GM12878 (cell line): ENCODE results near the gene KIRREL3.

Source experiments
- ETV6 ChIP-seq, 2 experiments: fragments of 450-650 bp in 1 of 2; IDR thresholded peaks in 1 of 2; conservative IDR thresholded peaks in 1 of 2; 2 replicates each; pipeline ENCODE4 v1.6.1; 2014; ENCODE audit warnings: antibody characterized with exemption in 1 of 2, borderline replicate concordance in 1 of 2, low read depth in 1 of 2, mild to moderate bottlenecking in 1 of 2, moderate library complexity in 1 of 2
- GABPA ChIP-seq: IDR thresholded peaks from 2 replicates; pipeline ENCODE4 v1.6.1; 2014; ENCODE audit warnings: antibody characterized with exemption, low read depth, mild to moderate bottlenecking, inconsistent platforms
- JUNB ChIP-seq: IDR thresholded peaks from 2 replicates; pipeline ENCODE4 v1.6.1; 2016; ENCODE audit warnings: antibody characterized with exemption, mild to moderate bottlenecking
- NFIC ChIP-seq: IDR thresholded peaks from 2 replicates; pipeline ENCODE4 v1.6.1; 2012; ENCODE audit warnings: low read depth, mild to moderate bottlenecking, inconsistent platforms, low read length, moderate library complexity
- POLR2A ChIP-seq: IDR thresholded peaks from 2 replicates; pipeline ENCODE4 v1.6.1; 2011; ENCODE audit warnings: low read depth, mild to moderate bottlenecking, low read length
- SMC3 ChIP-seq: IDR thresholded peaks from 2 replicates; pipeline ENCODE4 v1.6.1; 2011; ENCODE audit warnings: low read length, improper control_type of control experiment, borderline replicate concordance
- SREBF2 ChIP-seq: IDR thresholded peaks from 2 replicates; pipeline ENCODE4 v1.6.1; 2012; ENCODE audit warnings: mild to moderate bottlenecking, low read length
- TARDBP ChIP-seq: IDR thresholded peaks from 2 replicates; pipeline ENCODE4 v1.6.1; 2016; ENCODE audit warnings: borderline replicate concordance
- ZNF622 ChIP-seq: fragments of 450-650 bp; IDR thresholded peaks from 2 replicates; pipeline ENCODE4 v1.6.1; 2017; ENCODE audit warnings: mild to moderate bottlenecking, inconsistent platforms
- TF ChIP-seq, protein P1 (sequence below), 3 experiments: IDR thresholded peaks in 2 of 3; conservative IDR thresholded peaks in 1 of 3; 2 replicates each; pipeline ENCODE4 v1.5.1; 2011; ENCODE audit warnings: low read depth in 3 of 3, low read length in 3 of 3, mild to moderate bottlenecking in 3 of 3, control low read depth in 2 of 3, moderate library complexity in 2 of 3, inconsistent platforms in 1 of 3, mixed read lengths in 1 of 3; ENCODE audit not compliant: control insufficient read depth in 2 of 3, insufficient read depth in 1 of 3; ENCODE audit errors: extremely low read depth in 1 of 3
- TF ChIP-seq, protein P2 (sequence below): IDR thresholded peaks from 2 replicates; pipeline ENCODE4 v1.6.1; 2012; ENCODE audit warnings: mild to moderate bottlenecking, low read depth, low read length
- TF ChIP-seq, protein P3 (sequence below): IDR thresholded peaks from 2 replicates; pipeline ENCODE4 v1.6.1; 2012; ENCODE audit warnings: low read depth, low read length, improper control_type of control experiment
- TF ChIP-seq, protein P4 (sequence below): fragments of 450-650 bp; formaldehyde crosslinking; IDR thresholded peaks from 2 replicates; pipeline ENCODE4 v1.4.0; 2020; ENCODE audit warnings: mild to moderate bottlenecking, moderate library complexity

DNA sequence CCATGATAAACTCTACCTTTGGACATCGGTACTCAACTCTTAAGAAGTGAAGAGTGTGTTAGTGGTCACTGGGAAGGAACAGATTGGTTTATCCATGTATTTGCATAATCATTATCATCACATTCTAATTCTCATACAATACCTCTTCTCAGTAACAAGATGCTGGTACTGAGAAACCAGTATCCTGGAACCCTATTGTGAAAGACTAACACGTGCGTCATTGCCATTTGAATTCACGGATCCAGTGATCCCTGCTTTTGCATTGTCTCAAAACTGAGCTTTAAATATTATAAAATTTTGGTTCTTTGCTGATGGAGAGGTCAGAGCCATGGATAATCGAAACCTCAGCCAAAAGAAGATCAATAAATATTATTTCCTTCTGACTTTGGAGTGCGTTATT lies 35.2 kb downstream of the KIRREL3 start:
- TF ChIP-seq SREBF2 (no peak), POLR2A (no peak), GABPA (no peak), ETV6 (conservative IDR thresholded peaks at IDR 0.05 in 1 of 2, IDR thresholded peaks at IDR 0.05 in 1 of 2; ENCODE audit: borderline replicate concordance in 1 of 2, low read depth in 1 of 2) (no peak), JUNB (no peak), ZNF622 (no peak), TARDBP (no peak), NFIC (no peak), SMC3 (no peak)
- TF ChIP-seq, protein P1, sequence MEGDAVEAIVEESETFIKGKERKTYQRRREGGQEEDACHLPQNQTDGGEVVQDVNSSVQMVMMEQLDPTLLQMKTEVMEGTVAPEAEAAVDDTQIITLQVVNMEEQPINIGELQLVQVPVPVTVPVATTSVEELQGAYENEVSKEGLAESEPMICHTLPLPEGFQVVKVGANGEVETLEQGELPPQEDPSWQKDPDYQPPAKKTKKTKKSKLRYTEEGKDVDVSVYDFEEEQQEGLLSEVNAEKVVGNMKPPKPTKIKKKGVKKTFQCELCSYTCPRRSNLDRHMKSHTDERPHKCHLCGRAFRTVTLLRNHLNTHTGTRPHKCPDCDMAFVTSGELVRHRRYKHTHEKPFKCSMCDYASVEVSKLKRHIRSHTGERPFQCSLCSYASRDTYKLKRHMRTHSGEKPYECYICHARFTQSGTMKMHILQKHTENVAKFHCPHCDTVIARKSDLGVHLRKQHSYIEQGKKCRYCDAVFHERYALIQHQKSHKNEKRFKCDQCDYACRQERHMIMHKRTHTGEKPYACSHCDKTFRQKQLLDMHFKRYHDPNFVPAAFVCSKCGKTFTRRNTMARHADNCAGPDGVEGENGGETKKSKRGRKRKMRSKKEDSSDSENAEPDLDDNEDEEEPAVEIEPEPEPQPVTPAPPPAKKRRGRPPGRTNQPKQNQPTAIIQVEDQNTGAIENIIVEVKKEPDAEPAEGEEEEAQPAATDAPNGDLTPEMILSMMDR (IDR thresholded peaks at IDR 0.05 in 2 of 3, conservative IDR thresholded peaks at IDR 0.05 in 1 of 3; ENCODE audit: control insufficient read depth in 2 of 3, extremely low read depth in 1 of 3, insufficient read depth in 1 of 3, low read depth in 3 of 3, low read length in 3 of 3): no peak
- TF ChIP-seq, protein P2, sequence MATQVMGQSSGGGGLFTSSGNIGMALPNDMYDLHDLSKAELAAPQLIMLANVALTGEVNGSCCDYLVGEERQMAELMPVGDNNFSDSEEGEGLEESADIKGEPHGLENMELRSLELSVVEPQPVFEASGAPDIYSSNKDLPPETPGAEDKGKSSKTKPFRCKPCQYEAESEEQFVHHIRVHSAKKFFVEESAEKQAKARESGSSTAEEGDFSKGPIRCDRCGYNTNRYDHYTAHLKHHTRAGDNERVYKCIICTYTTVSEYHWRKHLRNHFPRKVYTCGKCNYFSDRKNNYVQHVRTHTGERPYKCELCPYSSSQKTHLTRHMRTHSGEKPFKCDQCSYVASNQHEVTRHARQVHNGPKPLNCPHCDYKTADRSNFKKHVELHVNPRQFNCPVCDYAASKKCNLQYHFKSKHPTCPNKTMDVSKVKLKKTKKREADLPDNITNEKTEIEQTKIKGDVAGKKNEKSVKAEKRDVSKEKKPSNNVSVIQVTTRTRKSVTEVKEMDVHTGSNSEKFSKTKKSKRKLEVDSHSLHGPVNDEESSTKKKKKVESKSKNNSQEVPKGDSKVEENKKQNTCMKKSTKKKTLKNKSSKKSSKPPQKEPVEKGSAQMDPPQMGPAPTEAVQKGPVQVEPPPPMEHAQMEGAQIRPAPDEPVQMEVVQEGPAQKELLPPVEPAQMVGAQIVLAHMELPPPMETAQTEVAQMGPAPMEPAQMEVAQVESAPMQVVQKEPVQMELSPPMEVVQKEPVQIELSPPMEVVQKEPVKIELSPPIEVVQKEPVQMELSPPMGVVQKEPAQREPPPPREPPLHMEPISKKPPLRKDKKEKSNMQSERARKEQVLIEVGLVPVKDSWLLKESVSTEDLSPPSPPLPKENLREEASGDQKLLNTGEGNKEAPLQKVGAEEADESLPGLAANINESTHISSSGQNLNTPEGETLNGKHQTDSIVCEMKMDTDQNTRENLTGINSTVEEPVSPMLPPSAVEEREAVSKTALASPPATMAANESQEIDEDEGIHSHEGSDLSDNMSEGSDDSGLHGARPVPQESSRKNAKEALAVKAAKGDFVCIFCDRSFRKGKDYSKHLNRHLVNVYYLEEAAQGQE: no peak
- TF ChIP-seq, protein P3, sequence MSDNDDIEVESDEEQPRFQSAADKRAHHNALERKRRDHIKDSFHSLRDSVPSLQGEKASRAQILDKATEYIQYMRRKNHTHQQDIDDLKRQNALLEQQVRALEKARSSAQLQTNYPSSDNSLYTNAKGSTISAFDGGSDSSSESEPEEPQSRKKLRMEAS: no peak
- TF ChIP-seq, protein P4, sequence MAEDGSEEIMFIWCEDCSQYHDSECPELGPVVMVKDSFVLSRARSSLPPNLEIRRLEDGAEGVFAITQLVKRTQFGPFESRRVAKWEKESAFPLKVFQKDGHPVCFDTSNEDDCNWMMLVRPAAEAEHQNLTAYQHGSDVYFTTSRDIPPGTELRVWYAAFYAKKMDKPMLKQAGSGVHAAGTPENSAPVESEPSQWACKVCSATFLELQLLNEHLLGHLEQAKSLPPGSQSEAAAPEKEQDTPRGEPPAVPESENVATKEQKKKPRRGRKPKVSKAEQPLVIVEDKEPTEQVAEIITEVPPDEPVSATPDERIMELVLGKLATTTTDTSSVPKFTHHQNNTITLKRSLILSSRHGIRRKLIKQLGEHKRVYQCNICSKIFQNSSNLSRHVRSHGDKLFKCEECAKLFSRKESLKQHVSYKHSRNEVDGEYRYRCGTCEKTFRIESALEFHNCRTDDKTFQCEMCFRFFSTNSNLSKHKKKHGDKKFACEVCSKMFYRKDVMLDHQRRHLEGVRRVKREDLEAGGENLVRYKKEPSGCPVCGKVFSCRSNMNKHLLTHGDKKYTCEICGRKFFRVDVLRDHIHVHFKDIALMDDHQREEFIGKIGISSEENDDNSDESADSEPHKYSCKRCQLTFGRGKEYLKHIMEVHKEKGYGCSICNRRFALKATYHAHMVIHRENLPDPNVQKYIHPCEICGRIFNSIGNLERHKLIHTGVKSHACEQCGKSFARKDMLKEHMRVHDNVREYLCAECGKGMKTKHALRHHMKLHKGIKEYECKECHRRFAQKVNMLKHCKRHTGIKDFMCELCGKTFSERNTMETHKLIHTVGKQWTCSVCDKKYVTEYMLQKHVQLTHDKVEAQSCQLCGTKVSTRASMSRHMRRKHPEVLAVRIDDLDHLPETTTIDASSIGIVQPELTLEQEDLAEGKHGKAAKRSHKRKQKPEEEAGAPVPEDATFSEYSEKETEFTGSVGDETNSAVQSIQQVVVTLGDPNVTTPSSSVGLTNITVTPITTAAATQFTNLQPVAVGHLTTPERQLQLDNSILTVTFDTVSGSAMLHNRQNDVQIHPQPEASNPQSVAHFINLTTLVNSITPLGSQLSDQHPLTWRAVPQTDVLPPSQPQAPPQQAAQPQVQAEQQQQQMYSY (CRISPR knock-in tag): no peak
